NCI-H1930 (cell line): ENCODE measurements around the gene EEFSEC.

Experiments
- DNase-seq, 2 experiments: peaks; one replicate each; lab custom pipeline; 2025; lab: John Stamatoyannopoulos, UW

The EEFSEC gene

DNA sequence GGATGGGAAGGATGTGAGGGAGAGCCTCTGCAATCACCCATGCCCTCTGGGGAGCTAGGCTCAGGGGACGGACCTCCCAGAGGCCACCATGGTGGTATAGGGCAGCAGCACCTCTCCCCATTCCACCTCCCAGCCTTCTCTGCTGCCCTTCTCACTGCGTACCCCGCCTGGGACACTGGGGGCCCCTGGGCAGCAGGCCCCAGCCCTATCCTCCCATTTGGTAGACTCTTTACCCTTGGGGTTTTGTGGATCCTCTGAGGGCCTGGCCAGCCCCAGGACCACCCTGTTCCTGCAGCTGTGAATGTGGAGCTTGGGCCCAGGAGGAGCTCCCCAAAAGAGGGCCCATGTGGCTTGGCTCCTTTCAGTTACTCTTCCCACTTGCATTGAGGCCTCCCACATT, 181.5 kb downstream of the EEFSEC start:
- DNase-seq: no peak

DNA sequence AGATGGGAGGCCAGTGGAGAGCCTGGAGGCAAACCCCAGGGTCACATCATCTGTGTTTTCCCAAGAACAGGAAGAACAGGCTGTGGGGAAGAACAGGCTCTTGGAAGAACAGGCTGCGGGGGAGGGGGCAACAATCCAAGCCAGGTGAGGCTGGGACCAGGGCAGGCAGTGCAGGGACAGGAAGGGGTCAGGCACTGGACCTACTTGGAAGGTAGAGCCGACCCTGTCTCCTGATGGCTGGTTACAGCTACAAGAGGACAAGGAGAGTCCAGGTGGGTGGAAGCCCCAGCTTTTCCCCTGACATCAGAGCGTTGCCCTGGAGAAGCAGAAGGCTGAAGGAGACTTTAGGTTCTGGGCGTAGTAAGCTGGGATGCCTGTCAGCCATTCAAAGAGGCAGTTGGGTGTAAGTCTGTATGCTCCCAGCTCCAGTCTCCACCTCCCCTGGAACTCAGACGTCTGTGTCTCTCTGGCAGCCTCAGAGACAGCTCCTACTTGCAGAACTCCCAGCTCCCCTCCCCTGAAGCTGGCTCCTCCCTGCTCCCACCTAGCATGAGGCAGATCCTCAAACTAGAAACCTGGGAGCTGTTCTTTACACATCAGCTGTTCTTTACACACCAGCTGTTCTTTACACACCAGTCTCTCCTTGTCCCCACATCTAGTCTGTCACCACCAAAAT, 182.5 kb downstream of the EEFSEC start:
- no peak for DNase-seq

DNA sequence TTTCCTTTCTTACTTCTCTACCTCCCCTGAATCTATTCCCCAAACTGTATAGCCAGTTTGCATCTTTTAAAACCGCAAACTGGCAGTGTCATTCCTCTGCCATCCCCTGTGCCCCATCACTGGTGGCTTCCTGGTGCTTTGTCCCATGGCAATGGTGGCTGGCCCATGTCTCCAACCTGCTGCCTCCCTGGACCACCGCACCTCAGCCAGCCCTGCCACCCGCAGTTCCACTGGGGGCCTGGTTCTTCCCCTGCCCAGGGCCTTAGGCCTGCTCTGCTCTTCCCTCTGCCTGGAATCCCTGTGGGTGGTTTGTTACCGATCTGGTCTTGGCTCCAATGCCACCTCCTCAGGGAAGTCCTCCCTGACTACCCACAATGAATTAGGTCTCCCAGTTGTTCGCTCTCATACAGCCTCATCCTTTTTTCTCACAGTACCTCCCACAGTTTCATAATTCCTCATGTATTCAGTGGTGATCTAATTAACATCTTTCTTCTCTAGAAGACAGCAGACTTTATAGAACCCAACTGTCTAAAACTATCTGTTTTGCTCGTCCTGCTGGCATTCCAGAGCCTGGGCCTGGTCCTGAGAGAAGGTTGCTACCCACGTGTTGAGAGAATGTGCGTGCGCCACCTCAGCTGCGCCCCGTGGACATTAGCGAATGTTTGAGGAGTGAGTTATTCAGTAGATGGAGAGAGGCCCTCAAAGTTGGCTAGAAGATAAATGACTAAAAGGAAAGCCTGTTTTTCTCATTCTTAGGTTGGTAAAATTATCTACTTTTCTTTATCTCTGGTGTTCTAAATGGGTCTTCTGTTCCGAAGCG, 183.3 kb downstream of the EEFSEC start:
- DNase-seq: no peak

DNA sequence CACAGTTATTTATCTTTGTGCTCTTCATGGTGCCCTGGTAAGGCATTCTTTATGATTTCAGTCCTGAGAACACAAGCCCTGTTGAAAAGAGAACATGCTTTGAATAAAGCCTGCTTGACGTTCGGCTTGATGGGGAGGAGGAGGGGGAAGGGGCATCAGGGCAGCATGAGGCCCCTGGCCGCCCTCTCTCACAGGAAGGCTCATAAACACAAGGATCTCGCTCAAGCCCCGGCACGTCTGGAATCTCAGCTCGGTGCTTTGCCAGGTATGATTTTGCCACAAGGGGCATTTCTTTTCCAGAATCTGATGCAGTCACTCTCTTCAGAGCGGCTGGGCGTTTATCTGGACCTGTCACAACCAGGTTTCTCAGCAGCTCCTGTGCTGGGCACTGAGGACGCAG, 184.0 kb downstream of the EEFSEC start:
- no peak for DNase-seq

DNA sequence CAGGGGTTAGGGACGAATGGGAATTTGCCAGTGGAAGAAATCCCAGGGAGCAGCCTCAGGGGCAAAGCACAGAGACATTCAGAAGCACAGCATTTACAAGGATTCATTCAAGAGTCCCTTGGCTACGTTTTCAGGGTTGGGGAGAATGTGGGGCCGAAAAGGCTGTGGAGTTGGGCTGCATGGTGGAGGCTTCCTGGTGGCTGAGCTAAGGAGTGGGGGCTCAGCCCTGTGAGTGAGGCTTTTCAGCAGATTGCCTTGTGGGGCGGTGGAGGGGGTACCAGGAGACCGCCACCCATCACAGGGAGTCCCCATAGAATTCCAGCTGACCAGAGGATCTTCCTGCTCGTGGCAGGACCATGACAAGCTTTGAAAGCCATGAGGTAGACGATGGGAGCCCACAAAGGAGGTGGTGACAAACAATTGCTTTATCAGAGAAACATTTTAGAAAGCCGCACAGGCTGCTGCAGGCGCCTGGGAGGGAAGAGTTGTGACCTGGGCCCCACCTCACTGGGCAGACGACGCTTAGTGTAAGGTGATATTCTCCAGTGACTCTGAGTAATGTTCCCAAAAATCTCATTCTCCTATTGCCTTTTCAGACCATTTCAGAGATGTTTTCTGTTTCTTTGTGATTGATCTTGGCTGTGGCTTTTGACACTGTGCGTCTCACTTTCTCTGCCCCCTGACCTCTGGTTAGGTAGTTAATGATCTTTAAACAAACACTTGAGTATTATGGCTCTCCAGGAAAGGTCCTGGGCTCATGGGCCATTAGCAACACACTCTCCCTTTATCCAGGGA, 185.5 kb downstream of the EEFSEC start:
- no peak for DNase-seq

DNA sequence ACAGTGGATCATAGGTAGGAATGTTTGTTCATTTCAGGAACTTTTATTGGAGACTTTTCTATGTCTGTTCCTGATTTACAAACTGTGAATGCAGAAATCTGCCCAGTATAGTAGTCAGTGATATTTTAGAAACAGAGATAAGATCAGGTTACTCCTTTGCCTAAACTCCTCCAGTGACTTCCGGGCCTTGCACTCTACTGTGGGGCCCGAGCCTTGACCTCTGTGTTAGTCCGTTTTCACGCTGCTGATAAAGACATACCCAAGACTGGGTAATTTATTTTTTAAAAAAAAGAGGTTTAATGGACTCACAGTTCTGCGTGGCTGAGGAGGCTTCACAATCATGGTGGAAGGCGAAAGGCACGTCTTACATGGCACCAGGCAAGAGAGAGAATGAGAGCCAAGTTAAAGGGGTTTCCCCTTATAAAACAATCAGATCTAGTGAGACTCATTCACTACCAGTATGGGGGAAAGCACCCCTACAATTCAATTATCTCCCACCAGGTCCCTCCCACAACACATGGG, 186.3 kb downstream of the EEFSEC start:
- no peak for DNase-seq

DNA sequence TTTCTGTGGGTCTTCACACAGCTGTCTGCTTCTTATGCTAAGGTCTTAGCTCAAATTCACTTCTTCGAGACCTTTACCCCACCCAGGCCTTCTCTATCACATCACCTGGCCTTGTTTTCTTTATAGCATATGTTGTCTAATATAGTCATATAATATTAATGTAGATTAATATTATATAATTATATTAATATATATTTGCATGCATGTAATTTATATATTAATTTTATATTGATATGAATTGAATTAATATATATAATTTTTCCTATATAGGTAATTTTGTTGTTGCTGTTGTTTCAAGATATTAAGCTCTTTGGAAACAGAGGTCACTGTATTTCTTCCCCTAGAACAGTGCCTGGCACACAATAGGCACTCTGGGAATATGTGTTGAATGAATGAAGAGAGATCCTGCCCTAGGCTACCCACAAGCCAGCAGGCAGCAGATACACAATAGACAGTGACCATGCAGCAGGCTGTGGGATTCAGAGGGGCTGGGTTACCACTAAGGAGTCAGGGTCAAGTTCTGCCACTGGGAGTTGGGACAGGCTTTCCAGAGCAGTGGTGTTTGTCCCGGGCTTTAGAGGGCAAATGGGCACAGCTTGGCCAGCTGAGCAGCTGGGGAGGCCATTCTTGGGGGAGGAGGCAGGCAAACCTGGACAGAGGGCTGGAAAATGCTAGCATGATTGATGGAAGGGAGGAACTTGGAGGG, 187.1 kb downstream of the EEFSEC start:
- no peak for DNase-seq

DNA sequence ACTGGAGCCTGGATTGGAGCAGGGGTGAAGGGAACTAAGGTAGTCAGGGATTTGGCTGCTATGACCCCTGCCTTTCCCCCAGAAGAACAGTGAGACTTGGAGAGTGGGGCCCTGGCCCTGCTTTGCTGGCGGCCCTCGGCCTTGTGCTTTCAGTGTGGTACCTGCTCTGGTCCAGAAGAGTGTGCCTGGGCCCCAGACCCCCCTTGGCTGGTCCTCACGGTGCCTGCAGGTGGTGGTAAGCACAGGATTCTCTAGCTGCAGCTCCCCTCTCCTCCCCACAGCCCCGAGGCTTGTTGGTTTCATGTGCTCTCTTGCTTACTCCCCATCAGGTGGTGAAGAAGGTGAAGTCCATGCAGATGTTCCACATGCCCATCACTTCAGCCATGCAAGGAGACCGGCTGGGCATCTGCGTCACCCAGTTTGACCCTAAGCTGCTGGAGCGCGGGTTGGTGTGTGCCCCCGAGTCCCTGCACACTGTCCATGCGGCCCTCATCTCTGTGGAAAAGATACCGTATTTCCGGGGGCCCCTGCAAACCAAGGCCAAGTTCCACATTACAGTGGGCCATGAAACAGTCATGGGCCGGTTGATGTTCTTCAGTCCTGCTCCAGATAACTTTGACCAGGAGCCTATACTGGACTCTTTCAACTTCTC, 187.7 kb downstream of the EEFSEC start:
- no peak for DNase-seq

DNA sequence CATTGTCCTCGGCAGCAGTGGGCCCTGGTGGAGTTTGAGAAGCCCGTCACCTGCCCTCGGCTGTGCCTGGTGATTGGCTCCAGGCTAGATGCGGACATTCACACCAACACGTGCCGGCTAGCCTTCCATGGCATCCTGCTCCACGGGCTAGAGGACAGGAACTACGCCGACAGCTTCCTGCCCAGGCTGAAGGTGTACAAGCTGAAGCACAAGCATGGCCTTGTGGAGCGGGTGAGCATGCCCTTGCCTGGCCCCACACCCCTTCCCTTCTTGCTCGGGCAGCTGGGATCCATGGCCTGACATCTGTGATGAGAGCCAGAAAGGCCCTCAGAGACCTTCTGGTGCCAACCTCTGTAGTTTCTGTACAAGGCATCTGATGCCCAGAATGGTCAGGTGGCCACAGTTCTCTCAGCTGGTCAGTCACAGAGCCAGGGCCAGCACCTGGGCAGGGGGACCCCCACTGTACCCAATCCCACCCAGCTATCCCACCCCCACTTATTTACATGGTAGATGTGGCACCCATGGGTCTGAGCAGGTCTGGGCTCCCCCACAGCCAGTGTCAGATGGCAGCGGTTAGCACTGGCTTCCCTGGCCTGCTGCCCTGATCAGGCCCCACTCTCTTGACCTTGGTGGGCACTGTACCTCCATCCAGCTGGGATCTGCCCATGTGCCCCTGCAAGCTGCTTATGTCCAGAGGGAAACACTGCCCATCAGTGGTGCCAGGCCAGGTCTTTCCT, 188.5 kb downstream of the EEFSEC start:
- DNase-seq: no peak

DNA sequence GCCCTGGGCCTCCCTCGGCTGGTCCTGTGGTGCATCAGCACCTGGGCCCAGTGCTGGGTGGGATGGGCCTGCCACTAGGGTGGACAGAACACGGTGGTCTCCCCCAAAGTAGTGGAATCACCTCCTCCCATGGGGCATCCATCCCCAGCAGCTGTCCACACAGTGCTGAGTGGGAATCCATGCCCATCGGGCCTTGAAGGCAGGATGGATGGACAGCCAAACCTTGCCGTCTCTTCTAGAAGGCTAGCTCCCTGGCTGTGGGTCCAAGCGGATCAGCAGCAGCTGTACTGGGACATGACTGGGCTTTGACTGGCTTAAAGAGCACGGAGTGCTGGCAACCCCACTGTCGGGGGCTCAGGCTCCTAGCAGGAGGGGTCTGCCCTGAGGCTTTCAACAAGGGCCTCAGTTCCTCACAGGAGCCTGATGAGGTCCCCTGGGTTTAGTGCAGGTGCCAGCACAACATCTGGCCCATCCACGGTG, 189.5 kb downstream of the EEFSEC start:
- no peak for DNase-seq

DNA sequence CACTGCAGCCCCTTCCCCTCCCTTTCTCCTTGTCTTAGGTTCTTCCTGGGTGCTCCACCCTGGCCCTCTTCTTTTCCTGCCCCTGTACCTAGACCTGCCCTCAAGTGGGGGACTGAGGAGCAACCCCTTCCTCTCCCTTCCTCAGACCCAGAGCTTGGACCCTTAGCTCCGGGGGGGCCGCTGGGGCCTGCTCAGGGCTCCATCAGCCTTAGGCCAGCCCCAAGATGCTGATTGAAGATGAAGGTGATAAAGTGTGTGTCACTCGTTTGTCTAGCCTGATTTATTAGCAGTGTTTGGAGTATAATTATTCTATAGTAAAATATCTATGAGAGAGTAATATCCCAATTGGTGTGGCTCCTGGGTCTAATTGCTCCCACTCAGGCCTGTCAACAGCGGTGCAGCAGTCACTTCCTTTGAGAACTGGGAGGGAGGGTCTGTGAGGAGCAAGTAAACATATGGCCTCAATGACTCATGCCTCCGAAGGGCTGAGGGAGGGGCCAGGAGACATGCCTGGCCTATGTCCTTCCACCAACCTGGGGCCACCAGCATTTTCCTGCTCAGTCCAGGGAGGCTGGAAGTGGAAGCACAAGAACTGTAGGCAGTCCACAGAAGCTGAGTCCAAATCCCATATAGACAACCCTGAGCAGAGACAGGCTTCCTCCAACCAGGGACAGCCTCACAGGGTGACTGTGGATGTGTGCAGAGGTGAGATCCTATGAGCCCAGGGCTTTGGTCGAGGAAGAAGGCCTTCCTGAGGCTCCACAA, 190.2 kb downstream of the EEFSEC start:
- no peak for DNase-seq

DNA sequence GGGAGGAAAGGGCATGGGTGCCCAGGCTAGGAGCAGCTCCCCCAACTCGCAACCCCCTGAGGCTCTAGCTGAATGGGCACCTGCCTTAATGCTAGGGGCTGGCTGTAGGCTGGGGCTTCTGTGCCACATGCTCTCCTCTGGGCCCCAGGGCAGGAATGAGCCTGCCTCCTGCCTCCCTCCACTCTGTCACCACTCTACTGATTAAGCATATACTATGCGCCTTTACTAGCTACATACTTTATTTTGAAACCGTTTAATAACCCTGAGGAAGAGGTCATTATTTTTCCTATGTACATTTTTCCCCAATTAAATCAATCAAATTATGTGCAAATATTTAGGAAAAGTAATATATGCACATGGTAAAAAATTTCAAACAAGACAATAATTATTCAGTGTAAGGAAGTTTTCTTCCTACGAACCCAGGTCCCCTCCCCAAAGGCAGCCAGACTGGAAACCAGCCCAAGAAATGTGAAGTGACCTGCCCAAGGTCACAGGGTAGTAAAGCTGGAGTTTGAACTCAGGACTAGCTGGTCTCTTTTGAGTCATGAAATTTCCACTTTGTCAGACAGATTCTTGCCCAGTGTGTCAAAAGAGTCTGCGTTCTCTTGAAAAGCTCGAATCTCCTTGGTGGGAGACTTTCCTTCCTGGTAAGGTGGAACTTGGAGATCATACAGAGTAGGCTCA, 190.9 kb downstream of the EEFSEC start:
- DNase-seq: no peak

DNA sequence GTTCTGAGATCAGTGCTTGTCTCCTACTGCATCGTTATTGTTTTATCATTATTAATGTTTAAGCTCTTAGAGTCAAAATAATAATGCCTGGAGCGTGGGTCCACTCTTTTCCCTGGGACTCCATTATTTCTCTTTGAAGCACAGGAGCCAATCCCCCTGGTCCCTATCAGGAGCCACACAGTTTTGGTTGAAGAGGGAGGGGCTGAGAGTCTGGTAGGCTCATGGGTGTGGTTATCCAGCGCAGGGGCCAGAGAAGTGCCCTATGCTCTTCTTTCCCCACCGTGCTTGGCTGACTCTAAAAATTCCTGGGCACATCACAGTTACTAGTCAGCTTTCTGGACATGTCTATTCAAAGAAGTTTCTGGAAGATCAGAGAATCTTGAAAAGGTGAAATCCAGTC, 191.9 kb downstream of the EEFSEC start:
- DNase-seq: no peak

DNA sequence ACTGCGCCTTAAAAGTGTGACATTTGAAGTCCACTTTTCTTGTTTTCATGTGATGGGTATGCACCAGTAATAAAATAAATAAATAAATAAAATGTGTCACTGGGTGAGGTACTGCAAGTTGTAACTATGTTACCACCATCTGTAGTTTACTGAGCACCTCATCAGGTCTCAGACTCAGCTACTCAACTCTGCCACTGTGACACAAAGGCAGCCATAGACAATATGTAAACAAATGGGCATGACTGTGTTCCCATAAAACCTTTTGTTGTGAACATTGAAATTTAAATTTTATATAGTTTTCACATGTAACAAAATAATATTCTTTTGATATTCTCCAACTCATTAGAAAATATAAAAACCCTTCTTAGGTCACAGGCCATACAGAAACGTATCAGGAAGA, 193.3 kb downstream of the EEFSEC start:
- DNase-seq: no peak

DNA sequence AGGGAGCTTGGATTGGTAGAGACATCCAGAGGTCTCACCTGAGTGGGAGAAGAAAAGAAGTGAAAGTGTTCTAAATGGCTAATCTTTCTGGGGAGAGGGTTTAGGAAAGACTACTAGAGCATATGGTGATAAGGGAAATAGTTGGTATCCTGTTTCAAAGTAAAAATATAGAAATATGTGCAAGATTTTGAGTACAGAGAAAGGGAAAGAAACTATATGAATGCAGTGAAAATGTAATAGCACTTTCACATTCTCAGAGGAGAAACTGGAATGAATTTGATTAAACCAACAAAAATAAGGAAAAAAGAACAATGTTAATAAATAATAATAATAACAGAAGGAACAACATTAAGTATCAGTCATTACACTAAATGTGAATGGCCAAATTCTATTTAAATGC, 194.0 kb downstream of the EEFSEC start:
- DNase-seq: no peak

DNA sequence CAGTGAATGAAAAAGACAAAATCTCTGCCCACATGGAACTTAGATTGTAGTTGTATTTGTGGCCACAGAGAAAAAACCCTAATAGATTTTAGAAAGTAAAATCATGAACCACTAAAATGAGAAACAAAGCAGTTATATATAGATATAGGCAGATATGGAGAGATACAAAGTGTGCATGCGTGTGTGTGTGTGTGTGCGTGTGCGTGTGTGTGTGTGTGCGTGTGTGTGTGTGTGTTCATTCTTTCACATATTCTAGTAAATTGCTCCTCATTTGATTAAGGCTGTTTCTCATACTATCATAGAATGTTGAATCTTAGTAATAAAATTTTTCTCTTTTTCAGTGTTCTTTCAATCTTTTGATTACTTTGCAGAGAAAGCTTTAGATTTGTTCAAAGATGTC, 194.8 kb downstream of the EEFSEC start:
- DNase-seq: no peak

DNA sequence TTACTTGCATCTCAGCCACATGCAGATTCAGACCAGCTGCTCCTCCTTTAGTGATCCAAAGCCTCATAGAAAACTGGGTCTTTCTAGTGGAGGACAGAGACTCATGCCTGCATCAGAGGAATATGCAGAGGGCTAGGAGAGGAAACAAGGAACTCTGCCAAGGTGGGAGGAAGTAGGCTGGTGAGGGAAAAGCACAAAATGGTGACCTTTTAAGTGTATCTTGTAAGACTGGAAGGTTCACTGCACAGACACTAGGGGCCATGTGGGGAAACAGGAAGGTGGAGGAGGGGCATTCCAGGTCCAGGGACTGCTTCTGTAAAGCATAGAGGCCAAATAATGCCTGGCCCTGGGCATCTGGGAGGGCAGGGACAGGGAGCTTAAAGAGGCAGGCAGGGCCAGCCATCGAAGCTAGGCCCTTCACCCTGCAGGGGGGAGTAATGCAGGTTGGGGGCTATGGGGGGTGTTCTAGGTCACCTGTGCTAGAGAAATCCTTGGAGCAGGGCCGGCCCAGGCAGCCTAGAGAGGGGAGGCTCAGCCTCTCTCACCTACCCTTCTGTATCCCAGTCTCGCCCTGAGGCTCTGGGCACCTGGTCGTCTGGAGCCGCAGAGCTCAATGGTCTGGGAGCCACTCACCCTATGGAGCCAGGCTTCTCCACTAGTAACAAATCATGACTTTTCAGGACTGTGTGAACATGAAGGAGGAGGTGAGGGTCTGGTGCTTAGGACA, 195.7 kb downstream of the EEFSEC start:
- no peak for DNase-seq

DNA sequence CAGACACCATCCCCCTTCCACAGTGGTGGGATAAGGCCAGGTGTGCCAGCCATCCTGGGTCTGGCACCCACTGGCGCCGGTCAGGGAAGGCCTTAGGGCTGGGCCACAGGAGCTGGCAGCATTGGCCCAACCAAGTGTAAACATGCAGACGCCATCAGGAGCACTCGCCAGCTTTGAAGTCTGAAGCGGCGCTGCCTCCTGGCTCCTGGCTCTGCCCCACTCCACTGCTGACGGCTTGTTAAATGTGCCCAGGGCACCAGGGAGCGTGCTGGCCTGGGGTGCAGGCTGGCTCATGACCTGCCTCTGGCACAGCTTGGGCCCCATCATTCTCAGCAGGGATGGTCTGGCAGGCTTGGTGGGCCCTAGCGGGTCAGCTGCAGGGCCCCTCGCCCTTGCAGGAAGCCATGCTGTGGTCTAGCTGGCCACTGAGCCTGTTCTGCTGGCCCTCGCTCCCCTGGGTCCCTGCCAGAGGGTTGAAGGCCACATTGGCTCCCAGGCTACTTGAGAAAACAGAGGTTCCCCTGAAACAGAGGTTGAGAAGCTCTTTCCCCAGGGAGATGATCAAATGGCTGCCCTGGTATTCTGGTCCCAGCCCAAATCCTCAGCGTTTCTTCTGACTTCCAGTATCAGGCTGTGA, 196.8 kb downstream of the EEFSEC start:
- no peak for DNase-seq
